HL-60 (cell line): ENCODE data around the gene SLC38A1.

Experiments used
- POLR2AphosphoS5 ChIP-seq: IDR thresholded peaks from 2 replicates; pipeline ENCODE4 v1.6.1; 2012; ENCODE audit warnings: low read depth
- SPI1 ChIP-seq: IDR thresholded peaks from 2 replicates; pipeline ENCODE4 v1.6.1; 2012; ENCODE audit warnings: low read depth, mild to moderate bottlenecking, borderline replicate concordance
- TF ChIP-seq, protein P1 (sequence below): IDR thresholded peaks from one replicate; pipeline ENCODE4 v1.5.1; 2011; ENCODE audit warnings: low read length, control low read depth, inconsistent platforms; ENCODE audit not compliant: insufficient read depth
- TF ChIP-seq, protein P2 (sequence below): IDR thresholded peaks from 2 replicates; pipeline ENCODE4 v1.6.1; 2012; ENCODE audit warnings: low read depth; ENCODE audit not compliant: insufficient replicate concordance

DNA sequence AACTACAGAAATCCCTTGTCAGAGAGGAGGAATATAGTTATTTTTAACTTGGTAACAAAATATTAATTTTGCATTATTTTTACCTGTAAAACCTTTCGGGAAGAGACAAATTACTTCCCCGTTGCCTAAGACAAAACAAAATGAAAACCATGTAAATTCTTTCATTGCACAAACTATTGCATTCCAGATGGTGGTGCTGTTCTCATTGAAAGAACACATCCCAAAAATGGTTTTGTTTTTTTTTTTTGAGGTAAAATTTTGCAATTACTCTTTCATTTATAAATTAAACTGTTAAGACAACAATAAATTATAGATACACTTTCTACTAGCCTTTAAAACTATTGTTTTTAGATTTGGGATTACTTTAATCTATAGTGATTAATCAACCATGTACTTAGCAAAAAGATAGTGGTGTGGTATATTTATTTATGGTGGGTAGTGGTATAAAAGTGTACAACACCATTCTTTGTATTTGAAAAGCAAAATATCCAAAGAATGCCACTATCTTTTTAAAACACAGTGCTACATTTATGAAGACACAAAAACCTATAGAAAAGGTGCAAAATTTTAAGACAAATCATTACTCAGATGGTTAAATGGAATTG lies 115.5 kb downstream of the SLC38A1 start:
- TF ChIP-seq, protein P1, sequence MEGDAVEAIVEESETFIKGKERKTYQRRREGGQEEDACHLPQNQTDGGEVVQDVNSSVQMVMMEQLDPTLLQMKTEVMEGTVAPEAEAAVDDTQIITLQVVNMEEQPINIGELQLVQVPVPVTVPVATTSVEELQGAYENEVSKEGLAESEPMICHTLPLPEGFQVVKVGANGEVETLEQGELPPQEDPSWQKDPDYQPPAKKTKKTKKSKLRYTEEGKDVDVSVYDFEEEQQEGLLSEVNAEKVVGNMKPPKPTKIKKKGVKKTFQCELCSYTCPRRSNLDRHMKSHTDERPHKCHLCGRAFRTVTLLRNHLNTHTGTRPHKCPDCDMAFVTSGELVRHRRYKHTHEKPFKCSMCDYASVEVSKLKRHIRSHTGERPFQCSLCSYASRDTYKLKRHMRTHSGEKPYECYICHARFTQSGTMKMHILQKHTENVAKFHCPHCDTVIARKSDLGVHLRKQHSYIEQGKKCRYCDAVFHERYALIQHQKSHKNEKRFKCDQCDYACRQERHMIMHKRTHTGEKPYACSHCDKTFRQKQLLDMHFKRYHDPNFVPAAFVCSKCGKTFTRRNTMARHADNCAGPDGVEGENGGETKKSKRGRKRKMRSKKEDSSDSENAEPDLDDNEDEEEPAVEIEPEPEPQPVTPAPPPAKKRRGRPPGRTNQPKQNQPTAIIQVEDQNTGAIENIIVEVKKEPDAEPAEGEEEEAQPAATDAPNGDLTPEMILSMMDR = peak; percentile 61
- TF ChIP-seq SPI1 = no peak
- no peak for TF ChIP-seq POLR2AphosphoS5
- TF ChIP-seq, protein P2, sequence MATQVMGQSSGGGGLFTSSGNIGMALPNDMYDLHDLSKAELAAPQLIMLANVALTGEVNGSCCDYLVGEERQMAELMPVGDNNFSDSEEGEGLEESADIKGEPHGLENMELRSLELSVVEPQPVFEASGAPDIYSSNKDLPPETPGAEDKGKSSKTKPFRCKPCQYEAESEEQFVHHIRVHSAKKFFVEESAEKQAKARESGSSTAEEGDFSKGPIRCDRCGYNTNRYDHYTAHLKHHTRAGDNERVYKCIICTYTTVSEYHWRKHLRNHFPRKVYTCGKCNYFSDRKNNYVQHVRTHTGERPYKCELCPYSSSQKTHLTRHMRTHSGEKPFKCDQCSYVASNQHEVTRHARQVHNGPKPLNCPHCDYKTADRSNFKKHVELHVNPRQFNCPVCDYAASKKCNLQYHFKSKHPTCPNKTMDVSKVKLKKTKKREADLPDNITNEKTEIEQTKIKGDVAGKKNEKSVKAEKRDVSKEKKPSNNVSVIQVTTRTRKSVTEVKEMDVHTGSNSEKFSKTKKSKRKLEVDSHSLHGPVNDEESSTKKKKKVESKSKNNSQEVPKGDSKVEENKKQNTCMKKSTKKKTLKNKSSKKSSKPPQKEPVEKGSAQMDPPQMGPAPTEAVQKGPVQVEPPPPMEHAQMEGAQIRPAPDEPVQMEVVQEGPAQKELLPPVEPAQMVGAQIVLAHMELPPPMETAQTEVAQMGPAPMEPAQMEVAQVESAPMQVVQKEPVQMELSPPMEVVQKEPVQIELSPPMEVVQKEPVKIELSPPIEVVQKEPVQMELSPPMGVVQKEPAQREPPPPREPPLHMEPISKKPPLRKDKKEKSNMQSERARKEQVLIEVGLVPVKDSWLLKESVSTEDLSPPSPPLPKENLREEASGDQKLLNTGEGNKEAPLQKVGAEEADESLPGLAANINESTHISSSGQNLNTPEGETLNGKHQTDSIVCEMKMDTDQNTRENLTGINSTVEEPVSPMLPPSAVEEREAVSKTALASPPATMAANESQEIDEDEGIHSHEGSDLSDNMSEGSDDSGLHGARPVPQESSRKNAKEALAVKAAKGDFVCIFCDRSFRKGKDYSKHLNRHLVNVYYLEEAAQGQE = no peak
